Measurements from ENCODE around the gene OR5M11.
"Not testable (repeated sequence)": the region's sequence is repeated elsewhere in the genome, so short reads cannot be mapped to it uniquely, and the experiment has no call there.

OR5M11 gene

DNA sequence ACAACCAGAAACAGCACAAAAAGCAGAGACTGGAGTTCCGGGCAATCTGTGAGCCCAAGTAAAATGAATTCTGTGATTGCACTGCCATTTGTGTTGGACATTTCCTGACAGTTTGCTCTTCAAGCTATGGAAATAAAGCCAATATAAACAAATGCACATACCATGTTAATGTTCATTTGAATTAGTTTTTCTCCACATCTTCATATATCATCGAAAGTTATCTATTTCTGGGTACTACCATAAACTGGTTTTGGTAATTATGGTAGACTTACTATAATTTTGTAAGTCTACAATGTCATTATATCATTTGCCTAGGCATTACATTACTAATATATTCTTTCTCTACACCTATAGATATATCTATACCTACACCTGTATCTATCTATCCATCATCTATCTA lies at the start of gene OR5M11:
Gene OR5M11 (minus strand): TSS at position 101 of the 400 bp plus-strand sequence. CDS start 0 bp downstream, at position 101.
- DNase-seq (ENCODE audit: low read depth, low spot score): no peak

DNA sequence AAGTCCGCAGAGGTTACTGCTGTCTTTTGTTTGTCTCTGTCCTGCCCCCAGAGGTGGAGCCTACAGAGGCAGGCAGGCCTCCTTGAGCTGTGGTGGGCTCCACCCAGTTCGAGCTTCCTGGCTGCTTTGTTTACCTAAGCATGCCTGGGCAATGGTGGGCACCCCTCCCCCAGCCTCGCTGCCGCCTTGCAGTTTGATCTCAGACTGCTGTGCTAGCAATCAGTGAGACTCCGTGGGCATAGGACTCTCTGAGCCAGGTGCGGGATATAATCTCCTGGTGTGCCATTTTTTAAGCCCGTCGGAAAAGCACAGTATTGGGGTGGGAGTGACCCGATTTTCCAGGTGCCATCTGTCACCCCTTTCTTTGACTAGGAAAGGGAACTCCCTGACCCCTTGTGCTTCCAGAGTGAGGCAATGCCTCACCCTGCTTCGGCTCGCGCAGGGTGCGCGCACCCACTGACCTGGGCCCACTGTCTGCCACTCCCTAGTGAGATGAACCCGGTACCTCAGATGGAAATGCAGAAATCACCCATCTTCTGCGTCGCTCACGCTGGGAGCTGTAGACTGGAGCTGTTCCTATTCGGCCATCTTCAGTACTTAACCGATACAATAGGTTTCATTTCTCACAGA lies 49.1 kb upstream of the OR5M11 start:
- DNase-seq (ENCODE audit: low read depth, low spot score): not testable (repeated sequence)

DNA sequence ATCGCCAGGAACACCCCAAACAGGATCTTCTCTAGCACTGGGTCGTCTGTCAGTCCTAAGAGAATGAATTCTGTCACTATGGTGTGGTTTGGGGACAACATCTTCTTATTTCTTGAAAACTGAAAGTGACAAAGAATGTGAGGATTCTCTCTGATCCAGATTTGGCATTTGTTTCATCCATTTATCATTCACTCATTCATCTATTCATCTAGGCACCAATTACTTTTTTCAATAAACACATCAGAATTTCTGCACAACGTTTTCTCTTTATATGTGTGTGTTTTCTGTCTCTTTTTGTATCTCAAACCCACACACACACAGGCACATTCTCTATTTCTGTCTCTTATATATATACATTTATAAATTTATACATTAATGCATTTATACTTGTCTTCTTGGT lies 34.6 kb upstream of the OR5M11 start, which contains the start of gene OR5M10:
Gene OR5M10 (minus strand): TSS at position 101 of the 400 bp plus-strand sequence. CDS start 0 bp downstream, at position 101.
- no peak for DNase-seq (ENCODE audit: low read depth, low spot score)

DNA sequence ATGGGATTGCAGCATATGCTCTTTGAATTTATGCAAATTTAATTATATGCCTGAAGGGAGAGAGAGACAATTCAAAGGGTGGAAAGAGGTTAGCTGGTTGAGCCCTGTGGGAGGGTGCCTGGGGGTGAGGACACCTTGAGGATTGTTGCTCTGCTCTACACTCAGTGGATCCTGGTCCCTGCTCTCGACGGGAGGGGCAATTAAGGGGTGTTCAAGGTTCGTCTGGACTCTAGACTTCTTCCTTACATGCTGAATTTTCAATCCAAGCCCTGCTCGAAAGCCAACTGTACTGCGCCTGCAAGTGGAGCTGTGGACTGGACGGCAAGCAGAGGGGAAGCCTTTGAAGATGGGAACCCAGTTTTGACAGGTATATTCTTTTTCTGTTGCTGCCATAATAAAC lies 15.5 kb upstream of the OR5M11 start:
- no peak for DNase-seq (ENCODE audit: low read depth, low spot score)

DNA sequence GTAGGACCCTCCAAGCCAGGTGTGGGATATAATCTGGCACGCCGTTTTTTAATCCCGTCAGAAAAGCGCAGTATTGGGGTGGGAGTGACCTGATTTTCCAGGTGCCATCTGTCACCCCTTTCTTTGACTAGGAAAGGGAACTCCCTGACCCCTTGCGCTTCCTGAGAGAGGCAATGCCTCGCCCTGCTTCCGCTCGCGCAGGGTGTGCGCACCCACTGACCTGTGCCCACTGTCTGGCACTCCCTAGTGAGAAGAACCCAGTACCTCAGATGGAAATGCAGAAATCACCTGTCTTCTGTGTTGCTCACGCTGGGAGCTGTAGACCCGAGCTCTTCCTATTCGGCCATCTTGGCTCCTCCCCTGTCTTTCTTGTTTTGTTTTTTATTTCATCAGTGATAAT lies 11.6 kb upstream of the OR5M11 start:
- not testable (repeated sequence) for DNase-seq (ENCODE audit: low read depth, low spot score)

DNA sequence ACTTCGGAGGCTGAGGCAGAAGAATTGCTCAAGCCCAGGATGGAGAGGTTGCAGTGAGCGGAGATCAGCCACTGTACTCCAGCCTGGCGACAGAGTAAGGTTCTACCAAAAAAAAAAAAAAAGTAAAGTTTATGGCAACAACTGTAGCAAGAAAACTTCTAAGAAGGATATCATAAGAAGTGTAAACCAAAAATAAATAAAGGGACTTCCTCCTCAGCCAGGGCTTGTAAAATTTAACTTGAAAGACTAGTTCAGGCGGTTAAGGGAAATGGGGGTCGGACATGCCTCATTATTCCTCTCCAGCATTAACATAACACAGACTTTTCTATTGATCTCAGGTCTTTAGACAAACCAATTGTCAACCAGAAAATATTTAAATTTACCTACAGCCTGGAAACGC lies 2.5 kb upstream of the OR5M11 start:
- no peak for DNase-seq (ENCODE audit: low read depth, low spot score)

DNA sequence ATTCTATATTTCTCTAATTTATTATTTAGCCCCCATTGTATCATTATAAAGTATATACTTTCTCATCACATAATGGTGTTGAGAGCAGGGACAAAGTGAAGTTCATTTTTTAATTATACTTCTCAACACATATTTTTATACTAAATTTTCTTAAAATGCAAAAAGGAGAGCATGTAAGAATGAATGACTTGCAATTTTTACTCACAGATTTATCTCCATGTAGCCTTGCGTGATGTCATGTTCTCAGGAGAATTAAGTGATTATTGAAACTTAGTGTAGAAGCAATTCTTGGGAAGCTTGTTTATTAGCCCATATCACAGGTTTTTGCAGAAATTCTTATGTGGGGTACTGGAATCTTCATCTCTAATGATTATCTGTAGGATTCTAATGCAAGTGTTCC lies 682 bp upstream of the OR5M11 start:
- DNase-seq (ENCODE audit: low read depth, low spot score): no peak

DNA sequence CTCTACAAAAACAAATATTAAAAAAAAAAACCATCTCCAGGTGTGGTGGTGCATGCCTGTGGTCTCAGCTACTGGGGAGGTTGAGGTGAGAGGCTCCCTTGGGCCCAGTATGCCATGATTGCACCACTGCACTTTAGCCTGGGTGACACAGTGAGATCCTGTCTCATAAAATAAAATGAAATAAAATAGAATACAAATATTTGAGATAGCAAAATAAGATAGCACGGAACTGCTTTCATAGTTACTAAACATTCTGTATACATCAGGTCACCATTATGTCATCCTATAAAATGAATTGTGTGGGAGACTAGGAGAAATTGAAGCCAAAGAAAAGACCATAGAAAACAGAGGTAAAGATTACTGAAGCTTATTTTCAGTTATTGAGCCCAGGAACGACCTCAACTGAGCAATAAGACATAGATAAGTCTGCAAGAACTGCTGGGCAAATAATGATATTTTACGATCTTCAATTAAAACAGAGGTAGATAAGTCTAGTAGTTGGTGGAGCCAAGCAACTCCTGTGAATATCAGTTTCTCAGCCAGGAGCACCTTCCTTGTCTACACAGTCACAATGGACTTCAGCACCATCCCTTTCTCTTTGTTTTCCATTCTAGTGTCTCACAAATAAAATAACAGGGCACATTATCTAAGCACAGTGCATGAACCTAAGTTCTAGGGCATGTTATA lies 9.9 kb downstream of the OR5M11 start:
- DNase-seq (ENCODE audit: low read depth, low spot score): no peak

DNA sequence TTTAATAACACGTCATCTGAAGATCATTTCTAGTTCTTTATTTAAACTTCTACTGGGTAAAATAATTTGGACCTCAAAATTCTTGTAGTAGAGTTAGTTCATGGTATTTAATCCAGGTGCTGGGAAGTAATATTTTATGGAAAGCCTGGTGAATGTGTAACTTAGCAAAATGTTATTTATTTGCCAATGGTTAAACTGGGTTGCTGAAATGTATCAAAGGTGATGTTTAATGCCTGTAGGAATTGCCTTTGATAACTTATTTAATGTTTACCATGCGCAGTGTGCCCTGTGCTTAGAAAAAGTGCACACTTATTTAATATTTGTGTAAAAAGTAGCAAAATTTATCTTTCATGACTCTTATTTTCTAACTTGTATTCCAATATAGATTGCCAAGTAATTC lies 11.2 kb downstream of the OR5M11 start:
- DNase-seq (ENCODE audit: low read depth, low spot score): no peak

DNA sequence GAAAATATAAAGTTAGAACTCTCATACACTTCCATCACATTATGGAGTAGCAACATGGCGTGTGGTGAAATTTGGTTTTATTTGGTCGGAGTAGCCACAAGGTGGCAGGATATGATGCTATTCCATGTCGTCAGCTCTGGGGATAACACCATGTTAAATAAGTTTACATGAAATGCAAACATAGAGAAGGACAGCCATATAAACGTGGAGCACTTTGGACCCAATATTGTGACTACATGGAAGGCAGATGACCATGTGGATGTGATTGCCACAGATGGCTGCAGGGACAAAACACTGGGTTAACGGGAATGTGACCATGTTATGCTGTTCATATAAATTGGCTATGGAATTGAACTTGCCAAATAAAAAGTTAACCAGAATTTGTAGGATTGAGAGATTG lies 21.0 kb downstream of the OR5M11 start:
- no peak for DNase-seq (ENCODE audit: low read depth, low spot score)

DNA sequence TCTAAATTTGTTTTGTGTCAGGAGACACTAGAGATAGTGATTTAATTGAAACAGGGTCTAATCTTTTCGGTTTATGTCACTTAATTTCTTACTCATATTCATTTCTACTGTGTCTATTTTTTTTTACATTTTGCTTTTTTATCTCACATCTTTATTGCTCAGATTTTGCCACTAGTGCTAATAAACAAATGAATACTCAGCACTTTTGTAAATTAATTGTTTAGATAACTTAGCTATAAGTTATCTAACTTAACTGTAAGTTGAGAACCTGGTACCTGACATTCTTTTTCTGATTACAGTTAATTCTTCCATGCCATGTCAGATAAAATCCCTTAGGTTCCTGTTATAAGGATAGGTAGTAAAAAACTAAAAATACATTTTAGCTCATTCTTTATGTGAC lies 29.8 kb downstream of the OR5M11 start:
- DNase-seq (ENCODE audit: low read depth, low spot score): no peak

DNA sequence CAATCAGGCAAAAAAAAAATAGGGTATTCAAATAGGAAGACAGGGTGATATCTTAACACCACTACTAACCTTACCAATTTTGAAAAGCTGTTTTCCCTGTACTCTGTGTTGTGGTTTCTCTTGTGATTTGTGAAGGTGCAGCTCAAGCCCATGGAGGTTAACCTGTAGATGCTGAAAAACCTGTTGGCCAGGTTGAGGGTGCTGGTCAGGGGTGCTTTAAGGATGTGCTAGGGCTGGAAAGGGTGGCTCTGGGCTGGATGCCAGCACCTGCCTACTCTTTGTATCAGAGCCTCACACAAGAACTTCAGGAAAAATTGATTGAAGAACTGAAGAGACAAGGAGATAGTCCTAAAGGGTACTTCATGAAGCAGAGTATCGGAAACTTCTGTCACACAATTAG lies 33.6 kb downstream of the OR5M11 start:
- DNase-seq (ENCODE audit: low read depth, low spot score): no peak

DNA sequence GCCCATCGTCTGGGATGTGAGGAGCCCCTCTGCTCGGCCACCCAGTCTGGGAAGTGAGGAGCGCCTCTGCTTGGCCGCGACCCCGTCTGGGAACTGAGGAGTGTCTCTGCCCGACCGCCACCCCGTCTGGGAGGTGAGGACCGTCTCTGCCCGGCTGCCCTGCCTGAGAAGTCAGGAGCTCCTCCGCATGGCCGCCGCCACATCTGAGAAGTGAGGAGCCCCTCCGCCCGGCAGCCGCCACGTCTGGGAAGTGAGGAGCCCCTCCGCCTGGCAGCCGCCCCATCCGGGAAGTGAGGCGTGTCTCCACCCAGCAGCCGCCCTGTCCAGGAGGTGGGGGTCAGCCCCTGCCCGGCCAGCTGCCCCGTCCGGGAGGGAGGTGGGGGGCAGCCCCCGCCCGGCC lies 46.0 kb downstream of the OR5M11 start:
- no peak for DNase-seq (ENCODE audit: low read depth, low spot score)

DNA sequence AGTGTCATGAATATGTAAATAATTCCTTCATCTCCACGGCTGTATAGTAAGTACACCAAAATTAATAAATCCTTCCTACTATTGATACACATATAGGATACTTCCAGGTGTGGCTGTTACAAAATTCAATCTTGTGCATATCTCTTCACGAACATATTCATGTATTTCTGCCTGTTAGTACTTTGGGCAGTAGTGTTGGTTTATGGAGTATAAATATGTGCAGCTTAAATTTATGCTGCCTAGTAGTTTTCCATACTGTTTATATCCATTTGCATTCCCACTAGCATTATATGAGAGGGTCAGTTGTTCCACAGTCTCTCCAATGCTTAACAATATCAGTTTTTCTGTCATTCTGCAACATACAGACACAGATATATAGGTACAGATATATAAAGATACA lies 47.9 kb downstream of the OR5M11 start:
- no peak for DNase-seq (ENCODE audit: low read depth, low spot score)
